HT1080 (cell line): ENCODE results near the gene IL17RA. TPM values are rescaled to one million over a fixed set of nuclear protein-coding genes. Genes with fewer than 3 reads are reported as not detected.
"Not testable (repeated sequence)": the region's sequence is repeated elsewhere in the genome, so short reads cannot be mapped to it uniquely, and the experiment has no call there.

Experiments
- DNase-seq: peaks from one replicate; pipeline ENCODE4 v3.0.0-alpha.2; 2015; ENCODE audit warnings: low read depth
- polyA plus RNA-seq, 2 experiments: library from polyadenylated mRNA; depleted of rRNA; stranded (reverse); fragments of >200 nt; gene quantifications; 2 replicates each; pipeline ENCODE4 v1.2.3, GENCODE V29; 2015
- total RNA-seq: library from RNA; depleted of rRNA; stranded (reverse); fragments of >200 nt; shearing (Covaris generic); gene quantifications from 2 replicates; pipeline ENCODE4 v1.2.3, GENCODE V29; 2014; rRNA removed

IL17RA gene
- total RNA-seq: 4.0 and 4.5 TPM in 2 replicates
- 4.7 TPM in 2 replicates for polyA plus RNA-seq (2015; cell fraction: cytosol; rRNA removed)
- 11.5 and 15.3 TPM in 2 replicates for polyA plus RNA-seq (2015; cell fraction: nucleus; rRNA removed)

GRCh38 chr22:17084554-17085276 is at the start of gene IL17RA:
TSS of gene IL17RA (plus strand) at chr22:17085000. CDS start at chr22:17085092, 92 bp downstream.
- DNase-seq: peak; percentile 88

DNA sequence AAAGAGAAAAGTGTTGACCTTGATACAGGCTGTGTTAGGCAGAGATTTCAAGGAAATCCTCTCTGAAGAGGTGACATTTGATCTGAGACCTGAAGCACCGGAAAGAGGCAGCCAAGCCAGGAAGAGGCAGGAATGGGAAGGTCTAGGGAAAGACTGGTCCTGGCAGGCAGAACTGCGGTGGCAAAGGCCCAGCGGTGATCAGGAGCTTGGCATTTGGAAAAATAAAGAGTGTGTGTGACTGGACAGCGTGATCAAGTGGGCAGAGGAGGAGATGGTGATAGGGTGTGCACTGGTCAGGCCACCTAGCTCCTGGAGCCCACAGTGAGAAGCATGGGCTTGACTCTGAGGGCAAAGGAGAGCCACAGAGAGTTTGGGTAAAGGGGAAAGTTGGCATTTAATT is 49.6 kb upstream of the IL17RA start:
- DNase-seq: peak; percentile 4

DNA sequence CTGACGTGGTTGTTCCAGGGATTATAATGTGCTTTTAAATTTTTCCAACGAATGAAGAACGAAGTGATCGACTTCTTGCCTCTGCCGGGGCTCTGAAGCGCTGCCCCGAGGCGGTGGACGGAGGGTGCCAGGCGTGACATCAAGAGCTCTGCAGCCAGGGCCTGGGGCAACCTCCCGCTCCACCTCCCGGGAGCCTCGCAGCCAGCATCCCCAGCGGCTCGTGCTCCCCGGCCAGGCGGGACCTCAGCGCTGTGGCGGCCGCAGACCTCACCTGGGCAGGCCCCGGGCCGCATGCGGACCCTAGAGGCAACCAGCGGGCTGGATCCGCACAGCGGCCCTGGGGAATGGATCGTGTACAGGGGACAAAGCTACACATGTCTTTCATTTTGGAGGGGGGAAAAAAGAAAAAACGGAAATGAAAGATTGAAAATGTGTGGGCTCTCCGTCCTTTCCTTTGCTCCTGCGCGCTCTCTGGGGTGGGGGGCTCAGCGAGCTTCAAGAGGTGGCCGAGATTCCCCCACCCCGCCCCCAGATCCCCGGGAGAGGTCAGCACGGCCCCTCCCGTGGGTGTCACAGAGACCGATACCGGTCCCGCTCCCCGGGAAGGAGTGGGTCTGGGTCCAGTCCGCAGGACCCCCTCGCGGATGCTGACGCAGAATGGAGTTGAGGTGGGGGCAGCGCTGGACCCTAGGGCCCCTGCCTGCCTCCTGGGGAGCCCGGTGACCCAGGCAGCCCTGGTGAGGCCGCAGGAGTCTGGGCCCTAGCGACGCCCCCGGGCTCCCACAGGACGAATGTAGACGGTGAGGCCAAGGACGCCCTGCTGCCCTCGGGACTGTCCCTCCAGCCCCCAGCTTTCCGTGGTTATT is 48.6 kb upstream of the IL17RA start:
- DNase-seq: not testable (repeated sequence)

GRCh38 chr22:17036842-17037711 is 47.7 kb upstream of the IL17RA start:
- peak; percentile 64 for DNase-seq

DNA sequence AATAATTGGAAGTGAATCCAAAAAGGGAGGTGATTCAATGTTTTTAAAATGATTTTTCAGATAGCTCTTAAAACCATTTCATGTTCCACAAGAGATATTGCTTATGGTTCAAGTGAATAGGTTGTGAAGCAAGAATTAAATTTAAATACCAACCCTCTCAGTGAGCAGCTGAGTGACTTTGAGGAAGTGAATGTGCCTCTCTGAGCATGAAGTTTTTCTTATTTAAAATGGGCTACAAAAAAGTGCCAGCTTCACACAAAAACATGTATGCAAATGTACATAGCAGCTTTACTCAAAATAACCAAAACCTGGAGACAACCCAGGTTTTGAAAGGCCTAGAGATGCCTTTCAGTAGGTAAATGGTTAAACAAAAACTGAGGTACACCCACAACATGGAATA is 41.3 kb upstream of the IL17RA start:
- DNase-seq: no peak

- no peak for DNase-seq
These were observed 38.0 kb upstream of the IL17RA start for GRCh38 chr22:17046566-17047348.

- no peak for DNase-seq
These were observed 37.1 kb upstream of the IL17RA start for GRCh38 chr22:17047656-17048055.

DNA sequence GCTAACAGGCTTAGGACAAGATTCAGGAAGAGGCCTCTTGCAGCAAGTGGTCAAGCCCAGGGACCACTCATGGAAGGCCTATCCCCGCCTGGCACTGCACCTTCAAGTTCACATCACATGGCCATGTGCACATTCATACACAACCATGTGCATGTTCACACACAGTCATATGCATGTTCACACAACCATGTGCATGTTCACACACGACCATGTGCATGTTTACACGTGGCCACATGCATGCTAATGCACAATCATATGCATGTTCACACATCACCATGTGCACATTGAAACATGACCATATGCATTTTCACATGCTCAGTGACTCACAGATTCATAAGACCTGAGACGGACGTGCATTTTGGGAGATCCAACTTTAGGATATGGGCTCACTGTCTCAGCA is 28.7 kb upstream of the IL17RA start:
- no peak for DNase-seq

- DNase-seq: no peak
These were observed 28.0 kb upstream of the IL17RA start for GRCh38 chr22:17056807-17057206.

DNA sequence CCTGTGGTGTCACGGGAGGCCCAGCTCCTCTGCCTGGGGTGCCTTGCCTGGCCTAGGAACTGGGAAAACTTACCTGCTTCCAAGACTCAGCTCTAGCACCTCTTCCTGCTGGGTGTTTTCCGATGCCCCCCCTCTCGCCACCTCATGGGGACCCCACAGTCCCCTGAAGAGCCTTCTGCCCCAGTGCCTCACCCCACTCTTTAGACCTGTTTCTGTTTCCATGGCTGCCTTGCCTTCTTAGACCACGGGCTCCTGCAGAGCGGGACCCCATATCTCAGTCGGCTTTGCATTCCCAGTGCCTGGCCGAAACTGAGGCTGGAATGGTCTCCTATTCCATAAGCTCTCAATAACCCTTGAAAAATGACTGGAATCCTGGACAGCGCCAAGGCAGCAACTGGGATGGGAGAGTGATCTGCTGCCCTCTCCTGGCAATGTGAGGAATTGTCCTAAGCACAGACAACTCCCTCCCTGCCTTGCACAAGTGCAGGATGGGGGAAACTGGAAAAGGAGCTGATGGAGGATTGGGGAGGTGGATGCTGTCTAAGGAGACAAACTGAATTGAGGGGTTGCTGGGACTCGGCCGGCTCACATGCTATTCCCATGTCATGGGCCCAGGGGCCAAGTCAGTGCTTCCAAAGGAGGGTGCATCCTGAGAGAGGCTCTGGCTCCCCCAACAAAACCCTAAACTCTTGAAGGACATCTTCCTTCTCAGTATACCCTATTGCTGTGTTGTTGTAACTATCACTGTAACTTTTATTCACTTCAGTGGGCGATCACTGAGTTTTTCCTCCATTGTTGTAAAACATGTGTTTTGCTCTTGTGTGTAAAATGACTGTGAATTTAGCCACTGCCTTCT is 26.6 kb upstream of the IL17RA start:
- peak; percentile 66 for DNase-seq

GRCh38 chr22:17060126-17060525 is 24.7 kb upstream of the IL17RA start:
- DNase-seq: no peak

GRCh38 chr22:17063411-17064106 is 21.2 kb upstream of the IL17RA start:
- DNase-seq: no peak

GRCh38 chr22:17064498-17065100 is 20.2 kb upstream of the IL17RA start:
- DNase-seq: no peak

DNA sequence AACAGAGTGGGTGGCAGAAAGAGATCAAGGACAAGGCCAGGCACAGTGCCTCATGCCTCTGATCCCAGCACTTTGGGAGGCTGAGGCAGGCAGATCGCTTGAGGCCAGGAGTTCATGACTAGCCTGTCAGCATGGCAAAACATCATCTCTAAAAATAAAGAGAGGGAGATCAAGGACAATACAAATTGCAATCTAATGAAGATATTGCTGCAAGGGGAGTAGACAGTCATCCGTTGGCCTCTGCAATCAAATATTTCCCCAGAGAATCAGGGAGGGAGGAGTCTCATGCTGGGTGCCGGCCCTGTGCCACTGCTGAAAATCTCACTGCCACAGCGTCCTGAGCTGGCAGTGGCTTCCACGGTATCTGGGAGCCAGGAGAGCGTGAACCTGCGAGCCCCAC is 19.4 kb upstream of the IL17RA start:
- no peak for DNase-seq

- DNase-seq: no peak
These were observed 11.9 kb upstream of the IL17RA start for GRCh38 chr22:17072877-17073276.

GRCh38 chr22:17074648-17075002 is 10.2 kb upstream of the IL17RA start:
- DNase-seq: peak; percentile 22

DNA sequence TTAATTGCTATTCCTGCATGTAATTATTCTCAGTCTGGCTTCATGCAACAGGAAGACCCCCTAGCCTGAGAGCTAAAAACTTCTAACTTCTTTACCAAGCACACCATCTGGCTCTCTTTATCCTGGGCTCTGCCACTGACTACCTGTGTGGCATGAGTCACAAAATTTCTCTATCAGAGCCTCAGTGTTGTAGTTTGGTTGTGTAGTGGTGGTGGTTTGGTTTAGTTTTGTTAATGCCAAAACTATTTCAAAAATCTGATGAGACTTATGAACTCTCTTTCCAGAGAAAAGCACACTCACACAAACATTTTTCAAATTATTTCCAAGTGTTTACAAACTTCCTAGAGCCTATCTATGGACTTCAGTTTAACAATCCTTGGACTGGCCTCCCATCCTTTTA is 7.5 kb upstream of the IL17RA start:
- peak; percentile 72 for DNase-seq

- DNase-seq: no peak
These were observed 5.2 kb upstream of the IL17RA start for GRCh38 chr22:17079572-17079971.

GRCh38 chr22:17083255-17083654 is 1.5 kb upstream of the IL17RA start:
- no peak for DNase-seq
